Ishikawa (cell line): ENCODE results near the gene DHRS2.

Source experiments
- CEBPB ChIP-seq: IDR thresholded peaks from 2 replicates; pipeline ENCODE4 v1.6.1; 2012
- CREB1 ChIP-seq: IDR thresholded peaks from 2 replicates; pipeline ENCODE4 v1.6.1; 2012; ENCODE audit warnings: low read depth
- EGR1 ChIP-seq: IDR thresholded peaks from 2 replicates; pipeline ENCODE4 v1.6.1; 2012
- EP300 ChIP-seq: IDR thresholded peaks from 2 replicates; pipeline ENCODE4 v1.6.1; 2012; ENCODE audit warnings: borderline replicate concordance
- FOXM1 ChIP-seq: IDR thresholded peaks from 2 replicates; pipeline ENCODE4 v1.6.1; 2012; ENCODE audit warnings: low read depth, borderline replicate concordance
- MAX ChIP-seq: IDR thresholded peaks from 2 replicates; pipeline ENCODE4 v1.6.1; 2012
- NFIC ChIP-seq: IDR thresholded peaks from 2 replicates; pipeline ENCODE4 v1.6.1; 2012
- RAD21 ChIP-seq: IDR thresholded peaks from 2 replicates; pipeline ENCODE4 v1.6.1; 2012; ENCODE audit warnings: low read depth
- REST ChIP-seq: IDR thresholded peaks from 2 replicates; pipeline ENCODE4 v1.6.1; 2012; ENCODE audit warnings: low read depth, mild to moderate bottlenecking
- TAF1 ChIP-seq: IDR thresholded peaks from 2 replicates; pipeline ENCODE4 v1.6.1; 2012; ENCODE audit warnings: low read depth, mild to moderate bottlenecking
- TCF12 ChIP-seq: IDR thresholded peaks from 2 replicates; pipeline ENCODE4 v1.6.1; 2012; ENCODE audit warnings: low read depth
- TEAD4 ChIP-seq: IDR thresholded peaks from 2 replicates; pipeline ENCODE4 v1.6.1; 2012
- USF1 ChIP-seq: IDR thresholded peaks from 2 replicates; pipeline ENCODE4 v1.6.1; 2012
- YY1 ChIP-seq: IDR thresholded peaks from 2 replicates; pipeline ENCODE4 v1.6.1; 2012; ENCODE audit warnings: low read depth
- ZBTB7A ChIP-seq: IDR thresholded peaks from 2 replicates; pipeline ENCODE4 v1.6.1; 2012; ENCODE audit warnings: low read depth

Gene DHRS2

GRCh38 chr14:23590198-23590597 lies 46.0 kb upstream of the DHRS2 start:
- no peak for TF ChIP-seq NFIC
- no peak for TF ChIP-seq REST
- TF ChIP-seq TAF1: no peak
- TF ChIP-seq USF1: no peak
- no peak for TF ChIP-seq EGR1
- TF ChIP-seq TEAD4: no peak
- TF ChIP-seq YY1: no peak
- no peak for TF ChIP-seq ZBTB7A
- no peak for TF ChIP-seq RAD21
- no peak for TF ChIP-seq TCF12
- TF ChIP-seq EP300: no peak
- TF ChIP-seq MAX: no peak
- TF ChIP-seq CEBPB: no peak
- no peak for TF ChIP-seq CREB1
- no peak for TF ChIP-seq FOXM1

- TF ChIP-seq NFIC (no peak), EGR1 (no peak), REST (no peak), USF1 (no peak), CREB1 (no peak)
Measured at GRCh38 chr14:23600322-23600707, 35.8 kb upstream of the DHRS2 start.

- TF ChIP-seq CEBPB (no peak), CREB1 (no peak), EGR1 (no peak), EP300 (no peak), ZBTB7A (no peak), TEAD4 (no peak), TAF1 (no peak), MAX (no peak), RAD21 (no peak)
Measured at GRCh38 chr14:23600806-23601205, 35.4 kb upstream of the DHRS2 start.

- no peak for TF ChIP-seq CREB1
- no peak for TF ChIP-seq RAD21
- TF ChIP-seq CEBPB: no peak
- TF ChIP-seq REST: no peak
- TF ChIP-seq FOXM1: no peak
- no peak for TF ChIP-seq MAX
- TF ChIP-seq TAF1: no peak
- no peak for TF ChIP-seq EP300
Measured at GRCh38 chr14:23601424-23601823, 34.7 kb upstream of the DHRS2 start.

- TF ChIP-seq CREB1 (no peak), USF1 (no peak), TAF1 (no peak), REST (no peak), MAX (no peak), YY1 (no peak), EGR1 (no peak), NFIC (no peak), CEBPB (no peak), TCF12 (no peak), RAD21 (no peak), FOXM1 (no peak), TEAD4 (no peak), EP300 (no peak), ZBTB7A (no peak)
Measured at GRCh38 chr14:23601845-23602180, 34.4 kb upstream of the DHRS2 start.
